ENCODE results near the gene MAN1A2. TPM values are rescaled to one million over a fixed set of nuclear protein-coding genes. Genes with fewer than 3 reads are reported as not detected.
"Not testable (repeated sequence)": the region's sequence is repeated elsewhere in the genome, so short reads cannot be mapped to it uniquely, and the experiment has no call there.

Gene MAN1A2
- total RNA-seq, 1 donor from 2014 or later, result 39.4 TPM

- no peak for TF ChIP-seq CTCF (conservative IDR thresholded peaks at IDR 0.05)
- DNase-seq (ENCODE audit: low read depth, low spot score), result no peak
- Mint-ChIP-seq H3K36me3 (ENCODE audit: low read depth) (no peaks in the 10 kb centered on the region), H3K4me3 (no peak overlapping the region), H3K4me1 (no peaks in the 10 kb centered on the region), H3K27me3 (ENCODE audit: low read depth) (peaks cover 16% of the 10 kb centered on the region), H3K9me3 (no peaks in the 10 kb centered on the region), H3K27ac (ENCODE audit: unreplicated experiment) (no peak overlapping the region)
Observed at GRCh38 chr1:117324357-117324756, 42.9 kb upstream of the MAN1A2 start.

GRCh38 chr1:117326035-117326434 lies 41.2 kb upstream of the MAN1A2 start:
- H3K9me3 Mint-ChIP-seq; H3K4me3 Mint-ChIP-seq; H3K27ac Mint-ChIP-seq (ENCODE audit: unreplicated experiment); H3K36me3 Mint-ChIP-seq (ENCODE audit: low read depth); H3K4me1 Mint-ChIP-seq; DNase-seq (ENCODE audit: low read depth, low spot score): not testable (repeated sequence)
- peaks cover 16% of the 10 kb centered on the region for H3K27me3 Mint-ChIP-seq (ENCODE audit: low read depth)

GRCh38 chr1:117327011-117327410 lies 40.2 kb upstream of the MAN1A2 start:
- Mint-ChIP-seq H3K27me3 (ENCODE audit: low read depth) (peaks cover 16% of the 10 kb centered on the region), H3K36me3 (ENCODE audit: low read depth) (no peaks in the 10 kb centered on the region), H3K4me1 (no peaks in the 10 kb centered on the region), H3K27ac (ENCODE audit: unreplicated experiment) (no peak overlapping the region), H3K9me3 (no peaks in the 10 kb centered on the region), H3K4me3 (no peak overlapping the region)
- no peak for TF ChIP-seq CTCF (conservative IDR thresholded peaks at IDR 0.05)
- no peak for DNase-seq (ENCODE audit: low read depth, low spot score)

GRCh38 chr1:117335376-117336086 lies 31.7 kb upstream of the MAN1A2 start:
- no peaks in the 10 kb centered on the region for H3K27me3 Mint-ChIP-seq (ENCODE audit: low read depth)
- TF ChIP-seq CTCF (conservative IDR thresholded peaks at IDR 0.05), result no peak
- no peaks in the 10 kb centered on the region for H3K9me3 Mint-ChIP-seq
- DNase-seq (ENCODE audit: low read depth, low spot score), result no peak
- H3K4me1 Mint-ChIP-seq, result no peaks in the 10 kb centered on the region
- no peak overlapping the region for H3K4me3 Mint-ChIP-seq
- no peak overlapping the region for H3K27ac Mint-ChIP-seq (ENCODE audit: unreplicated experiment)
- no peaks in the 10 kb centered on the region for H3K36me3 Mint-ChIP-seq (ENCODE audit: low read depth)

- Mint-ChIP-seq H3K4me3 (no peak overlapping the region), H3K27me3 (ENCODE audit: low read depth) (no peaks in the 10 kb centered on the region), H3K27ac (ENCODE audit: unreplicated experiment) (no peak overlapping the region), H3K36me3 (ENCODE audit: low read depth) (no peaks in the 10 kb centered on the region), H3K4me1 (no peaks in the 10 kb centered on the region), H3K9me3 (no peaks in the 10 kb centered on the region)
- no peak for TF ChIP-seq CTCF (conservative IDR thresholded peaks at IDR 0.05)
- no peak for DNase-seq (ENCODE audit: low read depth, low spot score)
Observed at GRCh38 chr1:117336088-117336817, 31.0 kb upstream of the MAN1A2 start.

Data from neural crest cell (in vitro differentiated cells).